ENCODE data around the gene SHH.

Gene SHH

DNA sequence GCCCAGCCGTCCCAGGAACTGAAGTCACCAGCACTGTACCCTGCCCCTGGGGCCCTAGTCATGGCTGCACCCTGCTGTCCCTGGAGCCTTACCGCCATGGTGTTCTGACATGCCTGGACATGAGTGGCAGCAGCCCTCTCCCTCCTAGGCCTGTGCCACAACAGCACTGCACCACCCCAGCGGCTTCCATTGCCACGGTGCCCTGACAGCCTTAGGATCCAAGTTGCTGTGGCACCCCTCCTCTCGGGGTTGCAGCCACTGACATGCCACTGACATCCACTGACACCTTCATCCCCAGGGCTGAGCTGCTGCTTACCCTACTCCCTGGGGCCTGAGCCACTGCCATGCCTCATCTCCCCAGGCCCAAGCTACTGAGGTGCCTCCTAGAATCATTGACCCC lies 39.6 kb upstream of the SHH start:
- H3K4me3 ChIP-seq: no peak overlapping the region
- DNase-seq (ENCODE audit: low read depth, low spot score): no peak
- H3K27ac ChIP-seq: no peak overlapping the region
- H3K9ac ChIP-seq (ENCODE audit: insufficient read length): no peak overlapping the region
- TF ChIP-seq FOXP2 (optimal IDR thresholded peaks at IDR 0.05; ENCODE audit: control extremely low read depth, extremely low read length, insufficient read depth) (no peak), EZH2 (IDR thresholded peaks at IDR 0.05) (no peak), POLR2AphosphoS5 (IDR thresholded peaks at IDR 0.05; ENCODE audit: borderline replicate concordance, low read depth, low read length) (no peak)
- no peaks in the 10 kb centered on the region for H3K36me3 ChIP-seq (ENCODE audit: insufficient read depth, low read length)
- no peaks in the 10 kb centered on the region for H3K9me3 ChIP-seq (ENCODE audit: low read depth, low read length)

DNA sequence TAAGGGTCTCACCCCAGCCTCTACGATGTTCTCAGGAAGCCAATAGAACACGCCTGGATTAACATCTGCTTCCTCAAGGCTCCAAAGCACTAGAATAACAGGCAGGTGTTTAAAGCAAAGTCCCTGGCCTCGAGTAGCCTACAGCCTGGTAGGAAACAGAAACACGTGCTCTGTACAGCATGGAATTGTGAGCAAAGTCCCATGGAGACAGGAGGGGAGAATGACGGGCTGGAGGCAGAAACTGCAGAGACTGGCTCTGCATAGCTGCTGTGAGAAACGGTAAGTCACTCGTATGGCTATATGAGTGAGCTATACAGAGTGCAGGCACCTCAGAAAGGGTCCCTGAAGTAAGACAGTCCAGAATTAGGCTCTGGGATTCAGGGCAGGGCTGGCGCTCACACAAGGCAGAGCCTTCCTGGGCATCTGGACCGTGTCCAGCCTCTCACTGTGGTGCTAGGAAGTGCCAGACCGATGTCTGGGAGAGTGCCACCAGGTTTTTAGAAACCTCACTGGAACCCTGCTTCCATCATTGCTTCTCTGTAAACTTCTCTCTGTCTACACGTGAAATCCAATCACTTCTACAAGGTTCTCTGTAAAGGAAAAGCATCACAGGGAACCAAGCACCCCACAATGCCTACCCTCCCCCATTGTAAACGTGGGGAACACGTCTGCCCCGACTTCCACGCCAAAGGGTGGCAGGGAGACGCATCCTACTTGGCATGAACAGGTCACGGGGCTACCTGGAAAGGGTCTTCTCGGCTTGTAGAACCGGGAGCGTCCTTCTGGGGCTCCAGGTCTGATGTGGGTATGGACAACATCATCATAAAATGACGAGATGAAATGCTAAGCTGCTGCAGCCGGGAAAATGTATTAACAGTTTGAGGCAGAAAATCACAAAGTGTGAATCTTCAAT lies 38.8 kb upstream of the SHH start:
- H3K9me3 ChIP-seq (ENCODE audit: low read depth, low read length): no peaks in the 10 kb centered on the region

GRCh38 chr7:155850001-155850436 lies 37.8 kb upstream of the SHH start:
- DNase-seq (ENCODE audit: low read depth, low spot score): no peak
- no peak overlapping the region for H3K9ac ChIP-seq (ENCODE audit: insufficient read length)
- TF ChIP-seq EZH2 (IDR thresholded peaks at IDR 0.05): no peak
- no peak for TF ChIP-seq FOXP2 (optimal IDR thresholded peaks at IDR 0.05; ENCODE audit: control extremely low read depth, extremely low read length, insufficient read depth)
- TF ChIP-seq POLR2AphosphoS5 (IDR thresholded peaks at IDR 0.05; ENCODE audit: borderline replicate concordance, low read depth, low read length): no peak
- no peaks in the 10 kb centered on the region for H3K9me3 ChIP-seq (ENCODE audit: low read depth, low read length)
- no peaks in the 10 kb centered on the region for H3K36me3 ChIP-seq (ENCODE audit: insufficient read depth, low read length)
- H3K27ac ChIP-seq: no peak overlapping the region
- H3K4me3 ChIP-seq: no peak overlapping the region

More for the DNA sequence above, 38.8 kb upstream of the SHH start:
- Histone ChIP-seq H3K36me3 (ENCODE audit: insufficient read depth, low read length) (no peaks in the 10 kb centered on the region), H3K27ac (no peak overlapping the region), H3K9ac (ENCODE audit: insufficient read length) (no peak overlapping the region), H3K4me3 (no peak overlapping the region)
- DNase-seq (ENCODE audit: low read depth, low spot score): no peak
- TF ChIP-seq FOXP2 (optimal IDR thresholded peaks at IDR 0.05; ENCODE audit: control extremely low read depth, extremely low read length, insufficient read depth): no peak
- no peak for TF ChIP-seq POLR2AphosphoS5 (IDR thresholded peaks at IDR 0.05; ENCODE audit: borderline replicate concordance, low read depth, low read length)
- no peak for TF ChIP-seq EZH2 (IDR thresholded peaks at IDR 0.05)

GRCh38 chr7:155848691-155849669 lies 36.7 kb upstream of the SHH start:
- Histone ChIP-seq H3K9me3 (ENCODE audit: low read depth, low read length) (no peaks in the 10 kb centered on the region), H3K9ac (ENCODE audit: insufficient read length) (no peak overlapping the region), H3K27ac (no peak overlapping the region), H3K4me3 (no peak overlapping the region), H3K36me3 (ENCODE audit: insufficient read depth, low read length) (no peaks in the 10 kb centered on the region)
- no peak for DNase-seq (ENCODE audit: low read depth, low spot score)
- no peak for TF ChIP-seq POLR2AphosphoS5 (IDR thresholded peaks at IDR 0.05; ENCODE audit: borderline replicate concordance, low read depth, low read length)
- TF ChIP-seq EZH2 (IDR thresholded peaks at IDR 0.05): no peak
- no peak for TF ChIP-seq FOXP2 (optimal IDR thresholded peaks at IDR 0.05; ENCODE audit: control extremely low read depth, extremely low read length, insufficient read depth)

- no peak overlapping the region for H3K27ac ChIP-seq
- H3K9ac ChIP-seq (ENCODE audit: insufficient read length): no peak overlapping the region
- TF ChIP-seq EZH2 (IDR thresholded peaks at IDR 0.05): peak; percentile 58
- TF ChIP-seq POLR2AphosphoS5 (IDR thresholded peaks at IDR 0.05; ENCODE audit: borderline replicate concordance, low read depth, low read length): no peak
- no peaks in the 10 kb centered on the region for H3K9me3 ChIP-seq (ENCODE audit: low read depth, low read length)
- DNase-seq (ENCODE audit: low read depth, low spot score): no peak
- H3K4me3 ChIP-seq: no peak overlapping the region
- no peaks in the 10 kb centered on the region for H3K36me3 ChIP-seq (ENCODE audit: insufficient read depth, low read length)
These were observed 35.7 kb upstream of the SHH start for GRCh38 chr7:155847821-155848435.

DNA sequence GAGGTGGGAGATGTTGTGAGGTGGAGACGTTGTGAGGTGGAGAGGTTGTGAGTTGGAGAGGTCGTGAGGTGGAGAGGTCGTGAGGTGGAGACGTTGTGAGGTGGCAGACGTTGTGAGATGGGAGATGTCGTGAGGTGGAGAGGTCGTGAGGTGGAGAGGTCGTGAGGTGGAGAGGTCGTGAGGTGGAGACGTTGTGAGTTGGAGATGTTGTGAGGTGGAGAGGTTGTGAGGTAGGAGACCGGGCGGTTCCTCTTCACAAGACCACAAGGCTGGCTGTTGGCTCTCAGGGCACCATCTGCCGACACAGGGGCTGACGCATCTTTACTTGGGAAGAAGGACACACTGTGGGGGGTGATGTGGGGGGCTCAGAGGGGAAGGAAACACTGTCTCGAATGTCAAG lies 34.7 kb upstream of the SHH start:
- TF ChIP-seq FOXP2 (optimal IDR thresholded peaks at IDR 0.05; ENCODE audit: control extremely low read depth, extremely low read length, insufficient read depth) (no peak), EZH2 (IDR thresholded peaks at IDR 0.05) (no peak), POLR2AphosphoS5 (IDR thresholded peaks at IDR 0.05; ENCODE audit: borderline replicate concordance, low read depth, low read length) (no peak)
- no peaks in the 10 kb centered on the region for H3K9me3 ChIP-seq (ENCODE audit: low read depth, low read length)
- DNase-seq (ENCODE audit: low read depth, low spot score): no peak
- no peak overlapping the region for H3K27ac ChIP-seq
- H3K9ac ChIP-seq (ENCODE audit: insufficient read length): no peak overlapping the region
- H3K4me3 ChIP-seq: no peak overlapping the region
- no peaks in the 10 kb centered on the region for H3K36me3 ChIP-seq (ENCODE audit: insufficient read depth, low read length)

GRCh38 chr7:155846156-155846555 lies 33.9 kb upstream of the SHH start:
- H3K36me3 ChIP-seq (ENCODE audit: insufficient read depth, low read length): no peaks in the 10 kb centered on the region

More at GRCh38 chr7:155846156-155846555, 33.9 kb upstream of the SHH start:
- no peaks in the 10 kb centered on the region for H3K9me3 ChIP-seq (ENCODE audit: low read depth, low read length)
- no peak overlapping the region for H3K9ac ChIP-seq (ENCODE audit: insufficient read length)
- no peak overlapping the region for H3K4me3 ChIP-seq
- no peak for TF ChIP-seq FOXP2 (optimal IDR thresholded peaks at IDR 0.05; ENCODE audit: control extremely low read depth, extremely low read length, insufficient read depth)
- no peak for TF ChIP-seq POLR2AphosphoS5 (IDR thresholded peaks at IDR 0.05; ENCODE audit: borderline replicate concordance, low read depth, low read length)
- TF ChIP-seq EZH2 (IDR thresholded peaks at IDR 0.05): no peak
- H3K27ac ChIP-seq: no peak overlapping the region
- DNase-seq (ENCODE audit: low read depth, low spot score): no peak
